Endothelial cell of umbilical vein (primary cell): Measurements from ENCODE around the gene FSTL3. TPM values are rescaled to one million over a fixed set of nuclear protein-coding genes. Genes with fewer than 3 reads are reported as not detected.

Experiments
- BruUV-seq: library from RNA; stranded (reverse); fragments of 400-500 nt; replicated peaks from 2 replicates; lab custom pipeline; 2021; lab: Mats Ljungman, UMichigan
- CTCF ChIA-PET: fragments of 300-600, 350-600 bp; sonication (Branson Sonifier 250); formaldehyde crosslinking; loops from one replicate; lab custom pipeline; 2021; ENCODE audit warnings: antibody characterized with exemption, inconsistent platforms; lab: Charles Lee
- POLR2A ChIA-PET: fragments of 300-600, 350-600 bp; sonication (Branson Sonifier 250); formaldehyde crosslinking; loops from one replicate; lab custom pipeline; 2021; ENCODE audit warnings: antibody characterized with exemption, inconsistent platforms; lab: Charles Lee
- DNase-seq: peaks from one replicate; pipeline ENCODE4 v3.0.0-alpha.2; 2011; ENCODE audit warnings: low read depth, low spot score
- FAIRE-seq: peaks from 2 replicates; lab custom pipeline; 2011; peaks lifted over from hg19 to GRCh38; lab: Jason Lieb, UNC
- H2AFZ ChIP-seq: 2 replicates; pipeline ENCODE4 v1.6.0; 2012; ENCODE audit warnings: low read depth, low read length, control low read depth, inconsistent platforms
- H3K27ac ChIP-seq: 2 replicates; pipeline ENCODE4 v1.5.1; 2011; ENCODE audit warnings: low read depth, mild to moderate bottlenecking, control low read depth, low read length, moderate library complexity; ENCODE audit not compliant: insufficient read depth
- H3K27me3 ChIP-seq, 2 experiments: 2 replicates each; pipeline versions ENCODE4 v1.6.0 to v1.6.1; 2011; ENCODE audit warnings: low read length in 2 of 2, mixed read lengths in 1 of 2; ENCODE audit not compliant: control insufficient read depth in 2 of 2, insufficient read depth in 2 of 2
- H3K36me3 ChIP-seq, 2 experiments: 2 replicates in 1 of 2; 3 replicates in 1 of 2; pipeline ENCODE4 v1.5.1; 2011; ENCODE audit warnings: low read length in 2 of 2, mild to moderate bottlenecking in 1 of 2, moderate library complexity in 1 of 2; ENCODE audit not compliant: control insufficient read depth in 2 of 2, insufficient read depth in 2 of 2; ENCODE audit errors: extremely low read depth in 1 of 2
- H3K4me1 ChIP-seq: 3 replicates; pipeline ENCODE4 v1.5.1; 2011; ENCODE audit warnings: mild to moderate bottlenecking, low read length; ENCODE audit not compliant: control insufficient read depth, insufficient read depth; ENCODE audit errors: extremely low read depth
- H3K4me2 ChIP-seq: 2 replicates; pipeline ENCODE4 v1.6.1; 2011; ENCODE audit warnings: low read length, control low read depth, mixed read lengths; ENCODE audit not compliant: insufficient read depth
- H3K4me3 ChIP-seq, 3 experiments: fragments of 200-600 bp in 1 of 3; sonication (generic), shearing (Covaris generic) in 1 of 3; replicated peaks in 1 of 3; 2 replicates each; pipeline ENCODE4 v1.5.1; 2011 to 2016; ENCODE audit warnings: control low read depth in 3 of 3, low read length in 3 of 3, mild to moderate bottlenecking in 2 of 3, inconsistent platforms in 1 of 3, low read depth in 1 of 3, moderate library complexity in 1 of 3; ENCODE audit not compliant: insufficient read depth in 1 of 3
- H3K79me2 ChIP-seq: 2 replicates; pipeline ENCODE4 v1.6.0; 2012; ENCODE audit warnings: low read length, inconsistent platforms; ENCODE audit not compliant: control insufficient read depth, insufficient read depth
- H3K9ac ChIP-seq: replicated peaks from 2 replicates; pipeline ENCODE3; 2011; ENCODE audit warnings: low read length, control low read depth; ENCODE audit not compliant: insufficient read depth; ENCODE audit errors: extremely low read depth
- H3K9me1 ChIP-seq: replicated peaks from 3 replicates; pipeline ENCODE4 v1.6.0; 2011; ENCODE audit warnings: mild to moderate bottlenecking, low read length; ENCODE audit not compliant: control insufficient read depth, insufficient read depth; ENCODE audit errors: extremely low read depth
- H3K9me3 ChIP-seq: replicated peaks from 2 replicates; pipeline ENCODE4 v1.5.1; 2012; ENCODE audit warnings: low read length, inconsistent platforms; ENCODE audit not compliant: control insufficient read depth, insufficient read depth
- H4K20me1 ChIP-seq: replicated peaks from 2 replicates; pipeline ENCODE3; 2011; ENCODE audit warnings: mild to moderate bottlenecking, low read length; ENCODE audit not compliant: control insufficient read depth, insufficient read depth; ENCODE audit errors: extremely low read depth
- CTCF ChIP-seq, 2 donors: IDR thresholded peaks; 1 replicate in 1 of 2; 2 replicates in 1 of 2; pipeline ENCODE4 v1.5.1; 2011; ENCODE audit warnings: low read length in 2 of 2, mild to moderate bottlenecking in 2 of 2, moderate library complexity in 2 of 2, control low read depth in 1 of 2, inconsistent platforms in 1 of 2, low read depth in 1 of 2; ENCODE audit not compliant: insufficient read depth in 1 of 2; ENCODE audit errors: extremely low read depth in 1 of 2
- EZH2 ChIP-seq: IDR thresholded peaks from 2 replicates; pipeline ENCODE4 v1.6.1; 2012; ENCODE audit warnings: borderline replicate concordance, low read depth, mild to moderate bottlenecking, moderate library complexity, low read length, inconsistent platforms; ENCODE audit not compliant: severe bottlenecking
- FOS ChIP-seq: IDR thresholded peaks from 2 replicates; pipeline ENCODE4 v1.6.1; 2011; ENCODE audit warnings: mild to moderate bottlenecking, low read length, moderate library complexity, borderline replicate concordance; ENCODE audit not compliant: insufficient read depth
- GATA2 ChIP-seq: IDR thresholded peaks from 2 replicates; pipeline ENCODE4 v1.7.0; 2011; ENCODE audit warnings: low read depth, mild to moderate bottlenecking, moderate library complexity, mixed read lengths, low read length; ENCODE audit not compliant: insufficient read length, insufficient read depth
- JUN ChIP-seq: IDR thresholded peaks from 2 replicates; pipeline ENCODE4 v1.6.1; 2011; ENCODE audit warnings: borderline replicate concordance, low read depth; ENCODE audit not compliant: insufficient read length, insufficient read depth
- MAX ChIP-seq: IDR thresholded peaks from 2 replicates; pipeline ENCODE4 v1.6.1; 2011; ENCODE audit not compliant: insufficient read depth, insufficient read length
- MYC ChIP-seq: IDR thresholded peaks from one replicate; pipeline ENCODE4 v1.6.1; 2011; ENCODE audit warnings: mild to moderate bottlenecking, low read depth, low read length
- POLR2A ChIP-seq: IDR thresholded peaks from 2 replicates; pipeline ENCODE4 v1.6.1; 2012; ENCODE audit warnings: low read depth, mild to moderate bottlenecking, control low read depth, low read length
- POLR2AphosphoS5 ChIP-seq: IDR thresholded peaks from 2 replicates; pipeline ENCODE4 v1.6.1; 2012; ENCODE audit warnings: low read depth, mild to moderate bottlenecking, control low read depth, low read length, moderate library complexity; ENCODE audit not compliant: insufficient read depth
- dilution Hi-C: fragments of 300-500 bp; cut with MboI; formaldehyde crosslinking; loops from one replicate; pipeline ENCODE4 v1.15.0; 2019; ENCODE audit warnings: low sequenced_read_pairs; ENCODE audit not compliant: extremely low pct_ligation_motif_present
- intact Hi-C: fragments of 100-400 bp; cut with micrococcal nuclease; formaldehyde crosslinking; loops from one replicate; pipeline ENCODE4 v1.10.0; 2022
- polyA plus RNA-seq, 4 experiments: library from polyadenylated mRNA; depleted of rRNA in 3 of 4; stranded (reverse) in 3 of 4; unstranded in 1 of 4; fragments of >200 nt; gene quantifications; 2 replicates each; pipeline versions ENCODE4 v1.2.1 to v1.2.3, GENCODE V29; 2011 to 2012; ENCODE audit warnings: missing spikeins in 1 of 4
- total RNA-seq: library from RNA; stranded (reverse); gene quantifications from 2 replicates; pipeline ENCODE4 v1.2.3, GENCODE V29; 2021

Gene FSTL3
- total and polyA plus RNA-seq, 2 donors (not counting 3 experiments of a cell fraction or from before 2014, with no cell fraction given) = 19.9 to 45.2 TPM

GRCh38 chr19:644363-644762, 31.8 kb upstream of the FSTL3 start:
- TF ChIP-seq EZH2 = no peak
- TF ChIP-seq POLR2A = no peak
- no peak for TF ChIP-seq POLR2AphosphoS5
- no peak for TF ChIP-seq FOS
- no peak overlapping the region for H3K4me3 ChIP-seq
- H4K20me1 ChIP-seq = no peaks in the 10 kb centered on the region
- no peak for FAIRE-seq
- POLR2A ChIA-PET = no interaction called here
- H2AFZ ChIP-seq = no peak overlapping the region
- CTCF ChIA-PET = no interaction called here
- H3K27ac ChIP-seq = no peak overlapping the region
- peaks cover under 1% of the 10 kb centered on the region for H3K4me1 ChIP-seq
- no peaks in the 10 kb centered on the region for H3K27me3 ChIP-seq
- H3K4me2 ChIP-seq = no peak overlapping the region
- BruUV-seq = no TSS peak
- no peaks in the 10 kb centered on the region for H3K9me3 ChIP-seq
- no peak for DNase-seq
- intact Hi-C loops (no loop called here), dilution Hi-C loops (no loop called here)
- H3K9me1 ChIP-seq = no peaks in the 10 kb centered on the region
- H3K79me2 ChIP-seq = no peaks in the 10 kb centered on the region
- H3K36me3 ChIP-seq = peaks cover 5 to 14% of the 10 kb centered on the region in 2 experiments
- H3K9ac ChIP-seq = no peak overlapping the region

- BruUV-seq = no TSS peak
- dilution Hi-C loops = no loop called here
- FAIRE-seq = no peak
- no peaks in the 10 kb centered on the region for H3K9me3 ChIP-seq
- no peak for DNase-seq
- H2AFZ ChIP-seq = no peak overlapping the region
- CTCF ChIA-PET = interaction anchor here (1.1 kb wide), 1 partner anchor 61 kb away, joined by 3 read pairs; no protein-coding TSS in a partner anchor
- H3K4me3 ChIP-seq = no peak overlapping the region
- no peaks in the 10 kb centered on the region for H3K9me1 ChIP-seq
- H3K79me2 ChIP-seq = no peaks in the 10 kb centered on the region
- H4K20me1 ChIP-seq = no peaks in the 10 kb centered on the region
- POLR2A ChIA-PET = no interaction called here
- peaks cover 8 to 17% of the 10 kb centered on the region in 2 experiments for H3K36me3 ChIP-seq
- no peaks in the 10 kb centered on the region for H3K4me1 ChIP-seq
- intact Hi-C loops = no loop called here
- H3K9ac ChIP-seq = no peak overlapping the region
- no peak overlapping the region for H3K27ac ChIP-seq
- no peaks in the 10 kb centered on the region for H3K27me3 ChIP-seq
- H3K4me2 ChIP-seq = no peak overlapping the region
- no peak for TF ChIP-seq POLR2AphosphoS5
- no peak for TF ChIP-seq POLR2A
- TF ChIP-seq GATA2 = no peak
- TF ChIP-seq CTCF (IDR thresholded peaks at IDR 0.05; ENCODE audit: extremely low read depth in 1 of 2, insufficient read depth in 1 of 2, low read depth in 1 of 2, low read length in 2 of 2) = no peak
- no peak for TF ChIP-seq JUN
- TF ChIP-seq EZH2 = no peak
- TF ChIP-seq MYC = no peak
- no peak for TF ChIP-seq FOS
- TF ChIP-seq MAX = no peak
Measured at GRCh38 chr19:644789-645188, 31.4 kb upstream of the FSTL3 start.
